Renal pelvis (tissue), 4 donors: Measurements from ENCODE around the gene VAV1. TPM values are rescaled to one million over a fixed set of nuclear protein-coding genes. Genes with fewer than 3 reads are reported as not detected.
"Not testable (repeated sequence)": the region's sequence is repeated elsewhere in the genome, so short reads cannot be mapped to it uniquely, and the experiment has no call there.

Experiments
- DNase-seq: peaks from one replicate; pipeline ENCODE4 v3.0.0-alpha.2; 2013
- polyA plus RNA-seq, 3 donors: library from polyadenylated mRNA; unstranded; fragments of 120-200 nt; gene quantifications; one replicate each; pipeline ENCODE4 v1.2.1, GENCODE V29; 2013; ENCODE audit not compliant: insufficient read length in 3 of 3

VAV1 gene
- polyA plus RNA-seq, 3 donors: 1.8 to 2.1 (median 1.9) TPM

GRCh38 chr19:6842871-6843607 is 70.5 kb downstream of the VAV1 start:
- no peak for DNase-seq

- no peak for DNase-seq
These were observed 75.3 kb downstream of the VAV1 start for GRCh38 chr19:6847828-6848200.

GRCh38 chr19:6848986-6849385 is 76.5 kb downstream of the VAV1 start:
- DNase-seq: no peak

GRCh38 chr19:6849876-6850275 is 77.4 kb downstream of the VAV1 start:
- DNase-seq: peak; percentile 17

GRCh38 chr19:6851359-6851758 is 78.9 kb downstream of the VAV1 start:
- no peak for DNase-seq

- DNase-seq: no peak
These were observed 79.5 kb downstream of the VAV1 start for GRCh38 chr19:6852001-6852400.

GRCh38 chr19:6853868-6854267 is 81.4 kb downstream of the VAV1 start:
- no peak for DNase-seq

GRCh38 chr19:6854758-6855157 is 82.2 kb downstream of the VAV1 start:
- DNase-seq: no peak

GRCh38 chr19:6856749-6857372 is 84.4 kb downstream of the VAV1 start:
- no peak for DNase-seq

GRCh38 chr19:6861683-6862286 is 89.3 kb downstream of the VAV1 start:
- DNase-seq: no peak

GRCh38 chr19:6862673-6863078 is 90.2 kb downstream of the VAV1 start:
- peak; percentile 70 for DNase-seq

- no peak for DNase-seq
These were observed 91.9 kb downstream of the VAV1 start for GRCh38 chr19:6864325-6864940.

GRCh38 chr19:6865849-6866248 is 93.3 kb downstream of the VAV1 start:
- DNase-seq: no peak

- DNase-seq: no peak
These were observed 94.2 kb downstream of the VAV1 start for GRCh38 chr19:6866741-6867151.

GRCh38 chr19:6868351-6868750 is 95.8 kb downstream of the VAV1 start:
- no peak for DNase-seq

- DNase-seq: not testable (repeated sequence)
These were observed 96.8 kb downstream of the VAV1 start for GRCh38 chr19:6869151-6869882.

- no peak for DNase-seq
These were observed 101.4 kb downstream of the VAV1 start for GRCh38 chr19:6873708-6874431.

- no peak for DNase-seq
These were observed 102.7 kb downstream of the VAV1 start for GRCh38 chr19:6875218-6875617.

- no peak for DNase-seq
These were observed 104.2 kb downstream of the VAV1 start for GRCh38 chr19:6876748-6877147.

- no peak for DNase-seq
These were observed 105.3 kb downstream of the VAV1 start for GRCh38 chr19:6877766-6878165.

GRCh38 chr19:6886277-6886897 is 113.9 kb downstream of the VAV1 start:
- no peak for DNase-seq
